AG08395 (cell line): ENCODE data around the gene PDCD4.
A peak's percentile ranks its signal among the peaks of the same experiment; 100 is the strongest.

Source experiments
- DNase-seq: peaks from one replicate; pipeline ENCODE4 v3.0.0; 2012; ENCODE audit warnings: mixed read lengths, low spot score

The PDCD4 gene

GRCh38 chr10:110842326-110842904 lies 29.3 kb upstream of the PDCD4 start:
- DNase-seq, result no peak

- no peak for DNase-seq
Measured at GRCh38 chr10:110843031-110843430, 28.7 kb upstream of the PDCD4 start.

GRCh38 chr10:110843796-110844616 lies 27.7 kb upstream of the PDCD4 start:
- DNase-seq, result no peak

GRCh38 chr10:110844617-110844881 lies 27.2 kb upstream of the PDCD4 start:
- no peak for DNase-seq

- DNase-seq, result no peak
Measured at GRCh38 chr10:110845192-110845755, 26.5 kb upstream of the PDCD4 start.

GRCh38 chr10:110845756-110846620 lies 25.7 kb upstream of the PDCD4 start:
- DNase-seq, result no peak

- DNase-seq, result no peak
Measured at GRCh38 chr10:110847374-110847773, 24.4 kb upstream of the PDCD4 start.

- no peak for DNase-seq
Measured at GRCh38 chr10:110848106-110848505, 23.6 kb upstream of the PDCD4 start.

- DNase-seq, result no peak
Measured at GRCh38 chr10:110850099-110850498, 21.6 kb upstream of the PDCD4 start.

- DNase-seq, result peak; percentile 66
Measured at GRCh38 chr10:110851020-110851612, 20.6 kb upstream of the PDCD4 start.

- no peak for DNase-seq
Measured at GRCh38 chr10:110852255-110852896, 19.4 kb upstream of the PDCD4 start.

GRCh38 chr10:110852947-110853346 lies 18.8 kb upstream of the PDCD4 start:
- DNase-seq, result no peak

- DNase-seq, result no peak
Measured at GRCh38 chr10:110853921-110854605, 17.7 kb upstream of the PDCD4 start.

GRCh38 chr10:110857265-110858171 lies 14.2 kb upstream of the PDCD4 start:
- DNase-seq, result no peak

- no peak for DNase-seq
Measured at GRCh38 chr10:110858297-110858934, 13.3 kb upstream of the PDCD4 start.

GRCh38 chr10:110859206-110859972 lies 12.3 kb upstream of the PDCD4 start:
- no peak for DNase-seq

GRCh38 chr10:110859973-110860376 lies 11.8 kb upstream of the PDCD4 start:
- DNase-seq, result peak; percentile 90

GRCh38 chr10:110860576-110861241 lies 11.0 kb upstream of the PDCD4 start:
- no peak for DNase-seq
